Measurements from ENCODE around the gene EXOC3.

DNA sequence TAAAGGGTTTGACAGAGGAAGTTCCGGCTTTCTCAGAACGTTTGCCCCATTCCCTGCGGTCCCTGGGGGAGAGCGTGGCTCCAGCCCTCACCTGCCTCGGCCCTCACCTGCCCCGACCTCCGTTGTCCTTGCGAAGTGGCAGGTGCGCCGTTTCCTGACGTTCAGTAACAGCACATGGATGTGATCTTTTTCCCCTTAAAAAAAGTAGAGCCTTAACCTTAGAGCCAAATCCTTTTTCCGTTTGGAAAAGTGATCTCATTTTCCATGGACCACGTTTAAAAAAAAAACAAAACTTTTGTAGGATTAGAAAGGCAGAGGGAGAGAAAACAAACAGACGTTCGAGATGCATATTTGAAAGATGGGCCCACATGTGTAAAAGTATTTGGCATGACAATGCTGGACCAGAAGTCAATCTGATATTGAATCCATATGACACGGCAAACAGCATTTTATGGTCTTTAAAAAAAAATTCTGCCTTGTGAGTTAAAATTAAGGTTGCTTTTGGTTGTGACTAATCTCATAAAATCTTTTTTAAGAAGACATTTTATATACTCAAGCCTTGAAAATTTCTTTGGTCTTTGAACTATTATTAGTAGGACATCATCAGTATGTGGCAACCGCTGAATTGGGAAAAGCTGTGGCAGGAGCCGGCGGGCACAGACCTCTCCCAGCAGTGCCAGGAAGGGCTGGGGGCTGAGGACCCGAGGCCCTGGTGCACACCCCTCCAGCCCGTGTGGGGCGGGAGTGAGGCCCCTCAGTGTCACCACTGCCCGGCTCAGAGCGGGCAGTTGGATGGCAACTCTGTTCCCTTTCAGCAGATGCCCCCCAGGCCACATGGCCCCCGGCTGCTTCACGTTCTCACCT is 42.5 kb upstream of the EXOC3 start:
- TF ChIP-seq ZNF274 (IDR thresholded peaks at IDR 0.05; ENCODE audit: low read depth, low read length), result no peak
- TF ChIP-seq YY1 (IDR thresholded peaks at IDR 0.05; ENCODE audit: insufficient read depth, insufficient read length), result no peak
- TF ChIP-seq SUZ12 (IDR thresholded peaks at IDR 0.05; ENCODE audit: extremely low read depth, insufficient read depth, insufficient read length), result no peak

Data from NT2/D1 (cell line).